ENCODE results near the gene RAB3IL1.

Gene RAB3IL1

GRCh38 chr11:61904539-61905048 is 12.8 kb downstream of the RAB3IL1 start:
- no peak for DNase-seq (ENCODE audit: low read depth)

GRCh38 chr11:61903845-61904244 is 13.5 kb downstream of the RAB3IL1 start:
- DNase-seq (ENCODE audit: low read depth), result no peak

- DNase-seq (ENCODE audit: low read depth), result no peak
Observed at GRCh38 chr11:61902313-61902712, 15.1 kb downstream of the RAB3IL1 start.

- no peak for DNase-seq (ENCODE audit: low read depth)
Observed at GRCh38 chr11:61901397-61901796, 16.0 kb downstream of the RAB3IL1 start.

GRCh38 chr11:61900251-61900650 is 17.1 kb downstream of the RAB3IL1 start:
- DNase-seq (ENCODE audit: low read depth), result no peak

GRCh38 chr11:61899146-61899841 is 18.1 kb downstream of the RAB3IL1 start:
- peak; percentile 55 for DNase-seq (ENCODE audit: low read depth)

- DNase-seq (ENCODE audit: low read depth), result no peak
Observed at GRCh38 chr11:61898247-61898582, 19.2 kb downstream of the RAB3IL1 start.

- DNase-seq (ENCODE audit: low read depth), result no peak
Observed at GRCh38 chr11:61897387-61898246, 19.7 kb downstream of the RAB3IL1 start.

GRCh38 chr11:61896665-61897386 is 20.5 kb downstream of the RAB3IL1 start:
- no peak for DNase-seq (ENCODE audit: low read depth)

GRCh38 chr11:61895718-61896059 is 21.7 kb downstream of the RAB3IL1 start:
- DNase-seq (ENCODE audit: low read depth), result no peak

- no peak for DNase-seq (ENCODE audit: low read depth)
Observed at GRCh38 chr11:61895046-61895717, 22.2 kb downstream of the RAB3IL1 start.

GRCh38 chr11:61893981-61894380 is 23.4 kb downstream of the RAB3IL1 start:
- peak; percentile 89 for DNase-seq (ENCODE audit: low read depth)

- no peak for DNase-seq (ENCODE audit: low read depth)
Observed at GRCh38 chr11:61892085-61892370, 25.3 kb downstream of the RAB3IL1 start.

GRCh38 chr11:61891331-61892084 is 25.9 kb downstream of the RAB3IL1 start, which contains the start of gene FADS3:
Gene FADS3 (minus strand): TSS chr11:61891545. CDS start chr11:61891381, 164 bp downstream.
- peak; percentile 52 for DNase-seq (ENCODE audit: low read depth)

GRCh38 chr11:61890529-61891330 is 26.6 kb downstream of the RAB3IL1 start:
- peak; percentile 21 for DNase-seq (ENCODE audit: low read depth)

- DNase-seq (ENCODE audit: low read depth), result no peak
Observed at GRCh38 chr11:61889831-61890230, 27.5 kb downstream of the RAB3IL1 start.

- no peak for DNase-seq (ENCODE audit: low read depth)
Observed at GRCh38 chr11:61888590-61888989, 28.8 kb downstream of the RAB3IL1 start.

GRCh38 chr11:61887839-61888494 is 29.4 kb downstream of the RAB3IL1 start:
- peak; percentile 69 for DNase-seq (ENCODE audit: low read depth)

- DNase-seq (ENCODE audit: low read depth), result no peak
Observed at GRCh38 chr11:61886643-61887042, 30.7 kb downstream of the RAB3IL1 start.
